ENCODE results near the gene GPATCH2. TPM values are rescaled to one million over a fixed set of nuclear protein-coding genes. Genes with fewer than 3 reads are reported as not detected.
"Not testable (repeated sequence)": the region's sequence is repeated elsewhere in the genome, so short reads cannot be mapped to it uniquely, and the experiment has no call there.

Gene GPATCH2
- total RNA-seq, 1 donor from 2014 or later, result 15.0 TPM

DNA sequence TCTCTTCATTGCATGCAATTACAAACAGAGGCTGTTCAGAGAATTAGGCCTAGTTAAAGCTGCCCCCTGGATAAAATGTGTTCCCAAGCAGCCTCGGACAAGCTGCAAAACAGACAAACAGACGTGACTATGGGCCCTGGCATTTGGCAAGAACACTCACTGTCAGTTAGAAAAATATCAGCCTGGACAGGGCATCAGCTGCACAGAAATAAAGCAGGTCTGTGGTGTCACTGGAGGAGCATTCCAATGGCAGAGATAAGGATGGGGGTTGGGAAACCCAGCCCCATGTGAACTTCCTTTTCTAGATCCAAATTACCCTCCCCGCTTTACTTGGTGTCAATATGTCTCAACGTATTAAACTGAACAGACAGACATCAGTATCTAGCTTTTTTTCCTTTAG lies 177.1 kb downstream of the GPATCH2 start:
- DNase-seq (ENCODE audit: low read depth), result peak; percentile 73

DNA sequence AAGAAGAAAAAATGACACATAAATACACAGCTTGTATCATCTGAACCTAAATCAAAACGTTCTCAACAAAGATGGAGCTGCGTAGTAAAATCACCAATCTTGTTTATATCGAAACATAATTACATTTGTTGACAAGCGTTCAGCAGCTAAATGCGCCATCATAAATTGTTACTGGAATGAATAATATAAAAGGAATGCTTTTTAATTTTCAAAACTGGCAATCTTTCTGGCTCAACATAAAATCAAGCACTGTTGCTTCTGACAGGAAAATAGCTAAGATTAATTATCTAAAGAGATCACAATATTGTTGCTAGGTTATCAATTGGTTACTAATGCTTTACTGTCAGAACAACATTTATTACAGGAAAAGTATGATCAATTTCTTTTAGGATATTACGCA lies 181.5 kb downstream of the GPATCH2 start:
- DNase-seq (ENCODE audit: low read depth), result no peak

DNA sequence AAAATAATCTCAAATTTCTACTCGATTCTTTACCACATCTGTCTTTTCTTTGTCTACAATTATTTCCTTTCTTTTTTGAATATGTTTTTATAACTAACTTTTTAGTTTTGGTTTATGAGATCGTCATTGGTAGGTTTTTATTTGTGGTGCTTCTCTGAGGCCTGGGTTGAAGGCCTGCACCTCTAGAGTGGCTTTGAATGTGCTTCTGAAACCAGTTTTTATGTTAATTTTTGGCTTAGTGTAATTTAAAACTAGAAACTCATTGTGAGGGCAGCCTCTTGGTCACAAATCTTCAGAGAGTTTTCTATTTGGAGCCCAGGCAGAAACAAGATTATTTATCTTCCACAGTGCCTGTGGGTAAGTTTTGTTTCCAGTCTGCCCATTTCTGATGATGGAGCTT lies 187.0 kb downstream of the GPATCH2 start:
- no peak for DNase-seq (ENCODE audit: low read depth)

DNA sequence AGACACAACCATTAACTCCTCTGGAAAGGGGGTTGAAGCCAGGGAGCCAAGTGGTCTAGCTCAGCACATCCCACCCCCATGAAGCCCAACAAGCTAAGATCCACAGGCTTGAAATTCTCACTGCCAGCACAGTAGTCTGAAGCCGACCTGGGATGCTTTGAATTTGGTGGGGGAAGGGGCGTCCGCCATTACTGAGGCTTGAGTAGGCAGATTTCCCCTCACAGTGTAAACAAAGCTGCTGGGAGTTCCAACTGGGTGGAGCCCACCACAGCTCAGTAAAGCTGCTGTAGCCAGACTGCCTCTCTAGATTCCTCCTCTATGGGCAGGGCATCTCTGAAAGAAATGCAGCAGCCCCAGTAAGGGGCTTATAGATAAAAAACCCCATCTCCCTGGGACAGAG lies 193.5 kb downstream of the GPATCH2 start:
- DNase-seq (ENCODE audit: low read depth), result no peak

DNA sequence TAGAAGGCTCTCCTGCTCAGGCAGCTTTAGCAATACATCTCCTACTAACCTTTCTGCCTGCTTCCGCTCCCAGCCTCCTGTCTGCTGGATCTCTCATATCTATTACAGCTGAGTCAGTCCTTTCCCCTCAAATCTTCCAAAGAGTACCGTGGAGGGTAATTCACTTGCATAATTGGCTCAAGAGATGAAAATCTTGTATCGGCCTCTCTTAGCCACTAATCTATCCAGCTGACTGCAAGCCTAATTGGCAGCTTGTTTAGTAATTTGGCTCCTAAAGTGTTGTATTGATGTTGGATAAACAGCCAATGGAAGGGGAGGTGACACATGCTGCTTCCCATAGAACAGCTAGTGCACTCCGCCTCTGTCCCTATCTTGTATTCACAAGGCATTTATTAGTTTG lies 195.7 kb downstream of the GPATCH2 start:
- no peak for DNase-seq (ENCODE audit: low read depth)

DNA sequence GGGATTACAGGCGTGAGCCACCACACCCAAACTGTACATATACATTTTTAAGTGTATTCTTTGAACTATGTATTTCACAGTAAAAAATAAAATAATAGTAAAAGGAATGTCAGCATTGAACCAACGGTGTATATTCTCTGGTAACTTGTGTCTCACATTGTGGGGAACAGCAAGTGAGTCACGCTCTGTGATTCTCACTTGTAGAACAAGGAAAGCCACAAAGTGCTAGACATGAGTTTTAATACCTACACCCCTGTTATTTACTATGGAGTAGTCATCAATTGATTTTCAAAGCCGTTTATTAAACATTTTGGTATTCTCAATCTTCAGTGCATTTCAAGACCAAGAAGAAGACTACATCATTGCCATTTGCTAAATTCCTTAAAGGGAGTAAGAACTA lies 197.2 kb downstream of the GPATCH2 start:
- DNase-seq (ENCODE audit: low read depth), result no peak

DNA sequence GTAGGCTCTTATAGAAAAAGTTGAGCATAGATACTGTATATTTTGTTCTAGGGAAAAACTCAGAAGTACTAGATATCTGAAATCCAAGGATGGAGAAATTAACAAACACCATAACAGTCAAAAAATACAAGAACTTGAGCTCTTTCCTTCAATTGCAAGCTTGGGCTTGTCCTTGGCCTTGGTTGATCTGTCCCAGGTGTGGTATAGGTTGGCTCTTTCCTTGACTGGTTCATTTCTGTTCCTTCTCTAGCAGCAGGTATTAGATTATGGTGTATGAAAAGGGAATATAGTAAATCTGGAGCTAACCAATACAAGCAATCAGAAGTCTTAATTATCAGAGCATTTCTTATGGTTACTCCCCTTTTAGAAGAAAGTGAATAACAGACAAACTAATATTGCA lies 198.6 kb downstream of the GPATCH2 start:
- DNase-seq (ENCODE audit: low read depth), result no peak

DNA sequence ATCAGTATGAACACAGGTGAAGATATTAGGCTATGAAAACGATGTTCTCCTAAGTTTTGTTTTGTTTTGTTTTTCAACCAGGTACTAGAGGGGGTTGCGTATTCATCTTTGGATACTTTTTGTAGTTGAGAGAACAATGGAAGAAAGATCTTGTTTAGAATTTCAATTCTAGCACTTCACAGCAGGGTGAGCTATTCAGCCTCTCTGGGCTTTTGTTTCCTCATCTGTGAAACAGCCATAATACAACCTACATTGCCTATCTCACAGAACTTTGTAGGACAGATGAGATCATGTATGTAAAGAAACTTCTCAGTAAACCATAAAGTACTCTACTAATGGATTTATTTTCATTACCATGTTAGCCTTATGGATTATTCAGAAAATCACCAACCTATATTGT lies 199.5 kb downstream of the GPATCH2 start:
- DNase-seq (ENCODE audit: low read depth), result no peak

DNA sequence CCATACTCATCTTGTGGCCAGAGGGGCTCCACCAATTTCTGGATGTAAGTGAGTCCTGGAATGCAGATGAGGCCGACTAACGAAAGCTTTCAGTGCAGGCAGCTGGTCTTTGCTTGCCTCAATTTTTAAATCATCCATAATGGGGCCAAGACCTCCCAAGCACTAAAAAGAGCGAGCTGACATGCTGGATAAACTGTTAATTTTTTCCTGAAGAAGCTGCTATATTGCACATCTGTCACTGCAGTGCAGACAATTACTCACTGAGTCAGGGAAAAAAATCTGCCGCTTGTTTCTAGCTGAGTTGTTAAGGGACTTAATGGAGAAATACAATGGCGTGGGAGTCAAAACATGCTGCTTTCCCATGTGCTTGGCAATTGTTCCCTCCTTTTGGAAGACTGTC lies 205.5 kb downstream of the GPATCH2 start:
- peak; percentile 20 for DNase-seq (ENCODE audit: low read depth)

DNA sequence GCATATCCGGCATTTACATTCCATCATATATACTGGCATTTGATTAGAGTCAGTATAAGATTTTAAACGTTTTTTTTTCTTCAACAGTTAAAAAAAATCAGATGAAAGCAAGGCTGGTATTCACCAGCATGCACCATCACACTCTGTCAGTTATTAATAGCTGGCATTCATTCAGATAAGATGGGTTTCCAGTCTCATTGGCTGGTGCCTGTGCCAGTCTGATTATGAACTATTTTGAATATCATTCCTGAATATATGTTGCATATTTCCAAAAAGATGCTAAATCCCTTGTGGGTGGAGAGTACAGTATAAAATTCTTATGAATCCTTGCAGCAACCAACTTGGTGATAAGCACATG lies 211.7 kb downstream of the GPATCH2 start:
- DNase-seq (ENCODE audit: low read depth), result no peak

DNA sequence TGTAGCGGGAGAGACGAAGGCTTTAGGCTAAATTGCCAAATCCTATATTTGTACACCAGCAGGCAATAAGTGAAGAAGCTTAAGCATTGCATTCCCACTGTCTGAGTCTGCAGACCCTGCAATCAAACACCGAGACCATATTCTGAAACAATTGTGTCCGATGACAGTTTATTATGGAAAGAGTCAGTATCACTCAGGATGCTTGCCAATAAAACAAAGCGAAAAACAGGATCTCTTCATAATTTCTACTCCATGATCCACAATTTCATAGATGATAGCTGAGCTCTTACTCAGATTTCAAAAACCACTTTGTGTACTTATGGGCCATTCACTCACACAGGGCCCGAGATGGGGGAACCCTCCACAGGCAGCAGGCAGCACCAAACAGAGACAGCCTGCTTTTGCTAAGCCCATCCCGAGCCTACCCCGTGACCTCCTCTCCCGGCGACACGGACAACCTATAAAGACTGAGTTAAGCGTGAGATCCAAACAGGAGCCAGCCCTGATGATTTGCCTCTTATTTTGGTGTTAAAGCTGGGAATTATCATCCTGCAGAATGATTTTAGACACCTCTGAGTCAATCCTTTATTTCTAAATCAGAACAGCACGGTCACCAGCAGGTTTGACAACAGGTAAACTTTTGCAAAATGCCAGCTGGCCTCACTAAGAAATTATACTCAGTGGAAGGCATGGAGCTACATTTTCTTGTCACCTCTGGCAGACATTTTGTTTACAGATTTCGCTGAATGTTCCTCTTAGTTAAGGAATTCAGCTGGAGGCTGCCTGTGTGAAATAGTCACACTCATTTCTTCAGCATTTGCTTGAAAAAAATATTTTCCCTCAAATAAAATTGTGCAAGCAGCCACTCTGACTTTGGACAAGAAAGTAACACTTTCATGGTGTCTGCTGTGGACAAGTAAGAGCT lies 212.4 kb downstream of the GPATCH2 start:
- no peak for DNase-seq (ENCODE audit: low read depth)

DNA sequence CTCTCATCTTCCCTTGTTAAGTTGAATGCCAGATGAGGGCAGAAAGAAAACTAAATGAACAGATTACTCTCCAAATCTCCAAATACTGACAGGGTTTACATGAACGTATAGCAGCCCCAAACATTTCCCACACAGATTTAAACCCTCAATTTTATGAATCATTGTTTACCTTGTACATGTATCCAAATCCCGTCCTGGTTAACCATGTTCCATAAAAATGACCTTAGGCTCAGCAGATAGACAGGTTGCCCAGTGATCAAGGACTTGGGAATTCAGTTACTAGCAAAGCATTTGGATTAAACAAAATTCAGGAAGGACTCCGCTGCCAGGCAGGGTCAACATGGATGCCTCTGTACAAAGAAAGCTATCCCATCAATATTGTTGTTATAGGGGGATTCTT lies 213.5 kb downstream of the GPATCH2 start:
- no peak for DNase-seq (ENCODE audit: low read depth)

DNA sequence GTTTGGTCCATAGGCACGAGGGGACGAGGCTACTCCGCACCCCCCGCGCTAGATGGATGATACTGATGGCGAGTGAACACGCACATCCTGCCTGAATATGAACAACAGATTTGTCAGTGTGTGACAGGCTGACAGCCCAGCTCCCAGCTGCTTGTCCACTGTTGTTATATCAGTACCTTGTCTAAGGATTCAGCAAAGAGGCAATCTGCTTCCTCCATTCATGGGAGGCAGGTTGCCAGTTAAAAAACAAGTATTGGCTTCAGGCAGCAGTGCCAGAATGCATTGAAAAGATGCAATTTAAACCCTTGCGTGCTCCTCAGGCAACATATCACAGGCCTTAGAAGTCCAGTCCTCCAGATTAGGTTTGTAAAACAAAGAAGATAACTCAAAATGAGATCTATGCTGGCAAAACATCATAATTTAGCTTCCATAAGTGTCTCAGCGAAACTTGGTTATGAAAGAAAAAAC lies 223.3 kb downstream of the GPATCH2 start:
- no peak for DNase-seq (ENCODE audit: low read depth)

DNA sequence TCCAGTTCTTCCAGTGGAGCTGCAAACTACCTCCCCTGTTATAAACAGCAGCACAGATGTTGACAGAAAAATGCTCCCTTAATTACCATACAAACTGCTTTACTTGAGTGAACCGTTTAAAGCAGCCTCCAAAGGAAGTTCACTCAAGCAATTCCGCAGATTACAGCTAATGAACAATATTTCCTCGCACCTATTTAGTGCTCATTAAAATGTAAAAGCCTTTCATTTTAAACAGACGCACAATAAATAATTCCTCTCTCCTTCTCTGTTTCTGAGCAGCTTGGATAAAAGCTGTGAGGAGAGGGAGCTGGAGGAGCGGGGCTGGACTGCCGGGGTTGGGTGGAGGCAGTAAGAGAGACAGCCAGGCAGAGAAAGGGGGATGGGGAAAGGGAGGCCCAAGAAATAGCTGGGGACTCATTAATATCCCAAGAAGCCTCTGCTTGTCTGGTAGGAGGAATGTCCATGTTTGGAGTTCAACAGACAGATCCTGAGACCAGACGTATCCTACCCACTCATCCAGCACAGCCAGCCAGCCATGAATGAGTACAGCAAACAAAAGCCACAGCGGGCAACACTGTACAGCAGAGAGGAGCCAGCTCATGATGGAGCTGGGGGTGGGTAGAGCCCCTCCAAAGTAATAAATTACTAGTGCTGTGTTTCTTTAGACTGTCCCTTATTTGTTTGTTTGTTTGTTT lies 227.7 kb downstream of the GPATCH2 start:
- no peak for DNase-seq (ENCODE audit: low read depth)

DNA sequence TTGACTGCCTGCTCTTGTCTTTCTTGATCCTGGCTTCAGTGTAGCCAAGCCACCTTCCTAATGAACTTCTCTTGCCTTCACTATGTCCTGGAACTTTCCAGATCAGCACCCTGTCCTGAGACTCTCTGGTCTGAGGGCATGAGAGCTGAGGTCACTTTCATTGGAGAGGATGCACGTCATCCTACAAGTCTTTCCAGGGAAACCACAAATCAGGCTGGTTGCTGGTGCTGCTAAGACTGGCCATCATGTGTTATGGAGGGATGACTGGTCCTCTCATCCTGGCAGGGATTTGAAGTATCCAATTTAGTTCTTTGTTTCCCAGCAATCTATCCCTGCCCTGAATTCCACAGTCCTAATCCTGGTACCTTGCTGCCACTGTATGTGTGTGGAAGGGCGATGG lies 228.6 kb downstream of the GPATCH2 start:
- peak; percentile 76 for DNase-seq (ENCODE audit: low read depth)

DNA sequence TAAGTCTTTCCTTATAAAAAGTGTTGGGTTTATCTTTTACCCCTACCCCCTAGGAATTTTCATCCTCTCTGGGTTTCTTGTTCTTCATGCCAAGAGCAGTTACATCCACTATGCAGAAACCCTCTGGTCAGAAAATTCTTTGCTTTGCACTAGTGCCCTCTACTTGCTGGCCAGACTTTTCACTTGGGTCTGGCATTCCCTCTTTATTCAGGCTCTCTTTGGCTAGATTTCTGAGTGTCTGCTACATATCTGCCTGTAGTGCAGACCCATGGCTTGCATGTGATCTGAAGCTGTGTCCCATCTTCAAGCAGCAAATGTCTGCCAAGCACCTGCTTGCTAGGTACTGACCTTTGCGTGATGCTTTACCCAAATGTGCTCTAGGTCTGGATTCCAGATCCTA lies 237.0 kb downstream of the GPATCH2 start:
- DNase-seq (ENCODE audit: low read depth), result peak; percentile 8

DNA sequence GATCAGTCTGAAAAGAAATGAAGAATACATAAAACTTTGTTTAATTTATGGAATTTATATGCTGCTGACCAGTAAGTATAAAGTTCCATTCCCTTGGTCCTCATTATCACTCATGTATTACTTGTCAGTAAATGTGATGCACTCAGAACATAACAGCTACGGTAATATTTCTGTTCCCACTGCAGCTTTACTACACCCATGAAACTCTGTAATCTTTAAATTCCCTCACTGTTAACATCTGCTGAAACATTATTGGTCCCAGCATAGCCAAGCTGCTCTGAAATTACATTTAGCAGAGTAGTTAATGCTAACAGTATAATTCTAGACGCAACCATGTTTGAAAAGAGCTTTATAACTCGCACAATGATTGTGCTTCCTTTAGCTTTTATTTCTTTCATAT lies 238.4 kb downstream of the GPATCH2 start:
- no peak for DNase-seq (ENCODE audit: low read depth)

DNA sequence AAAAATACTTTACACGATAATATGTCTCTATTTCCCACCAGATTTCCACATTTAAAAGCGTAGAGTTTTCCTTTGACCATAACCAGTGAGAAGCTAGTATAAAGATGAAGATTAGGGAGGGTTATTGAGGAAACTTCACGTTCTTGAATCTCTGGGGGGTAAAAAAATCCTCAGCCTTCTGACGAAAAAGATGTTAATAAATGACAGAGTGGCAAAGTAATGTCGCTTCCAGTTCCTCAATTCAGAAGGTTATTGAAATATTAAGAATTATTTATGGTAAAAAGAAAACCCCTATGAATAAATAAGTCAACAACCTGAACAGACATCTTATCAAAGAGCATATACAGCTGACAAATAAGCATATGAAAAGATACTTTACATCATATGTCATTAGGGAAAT lies 241.0 kb downstream of the GPATCH2 start:
- DNase-seq (ENCODE audit: low read depth), result no peak

DNA sequence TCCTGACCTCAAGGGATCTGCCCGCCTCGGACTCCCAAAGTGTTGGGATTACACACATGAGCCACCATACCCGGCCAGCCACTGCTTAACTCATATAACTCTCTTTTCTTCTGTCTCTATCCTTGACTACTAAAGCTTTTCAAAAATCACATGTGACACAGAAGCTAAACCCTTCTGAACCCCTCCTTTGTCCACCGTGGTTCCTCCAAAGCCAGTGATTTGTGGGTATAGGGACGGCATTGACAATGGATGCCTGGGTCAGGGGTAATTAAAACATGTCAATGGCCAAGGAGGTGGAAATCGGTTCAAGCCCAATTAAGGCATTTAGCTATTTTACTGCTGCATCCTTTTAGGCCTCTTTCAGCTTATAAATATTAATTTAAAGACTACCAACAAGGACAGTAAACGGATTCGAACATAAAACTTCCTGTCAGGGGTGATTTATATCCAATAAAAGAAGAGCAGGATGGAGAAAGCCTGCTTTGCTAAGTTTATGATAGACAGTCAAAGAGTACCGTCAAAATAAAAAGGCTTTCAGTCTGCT lies 242.3 kb downstream of the GPATCH2 start:
- DNase-seq (ENCODE audit: low read depth), result no peak

DNA sequence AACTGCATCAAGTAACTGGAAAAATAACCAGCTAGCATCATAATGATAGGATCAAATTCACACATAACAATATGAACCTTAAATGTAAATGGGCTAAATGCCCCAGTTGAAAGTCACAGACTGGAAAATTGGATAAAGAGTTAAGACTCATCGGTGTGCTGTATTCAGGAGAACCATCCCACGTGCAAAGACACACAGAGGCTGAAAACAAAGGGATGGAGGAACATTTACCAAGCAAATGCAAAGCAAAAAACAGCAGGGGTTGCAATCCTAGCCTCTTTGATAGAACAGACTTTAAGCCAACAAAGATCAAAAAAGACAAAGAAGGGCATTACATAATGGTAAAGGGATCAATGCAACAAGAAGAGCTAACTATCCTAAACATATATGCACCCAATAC lies 249.1 kb downstream of the GPATCH2 start:
- DNase-seq (ENCODE audit: low read depth), result not testable (repeated sequence)

DNA sequence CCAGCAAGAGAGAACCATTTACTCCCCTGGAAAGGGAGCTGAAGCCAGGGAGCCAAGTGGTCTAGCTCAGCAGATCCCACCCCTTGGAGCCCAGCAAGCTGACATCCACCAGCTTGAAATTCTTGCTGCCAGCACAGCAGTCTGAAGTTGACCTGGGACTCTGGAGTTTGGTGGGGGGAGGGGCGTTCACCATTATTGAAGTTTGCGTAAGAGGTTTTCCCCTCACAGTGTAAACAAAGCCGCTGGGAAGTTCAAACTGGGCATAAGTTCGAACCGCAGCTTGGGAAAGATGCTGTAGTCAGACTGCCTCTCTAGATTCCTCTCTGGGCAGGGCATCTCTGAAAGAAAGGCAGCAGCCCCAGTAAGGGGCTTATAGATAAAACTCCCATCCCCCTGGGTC lies 251.1 kb downstream of the GPATCH2 start:
- DNase-seq (ENCODE audit: low read depth), result not testable (repeated sequence)

DNA sequence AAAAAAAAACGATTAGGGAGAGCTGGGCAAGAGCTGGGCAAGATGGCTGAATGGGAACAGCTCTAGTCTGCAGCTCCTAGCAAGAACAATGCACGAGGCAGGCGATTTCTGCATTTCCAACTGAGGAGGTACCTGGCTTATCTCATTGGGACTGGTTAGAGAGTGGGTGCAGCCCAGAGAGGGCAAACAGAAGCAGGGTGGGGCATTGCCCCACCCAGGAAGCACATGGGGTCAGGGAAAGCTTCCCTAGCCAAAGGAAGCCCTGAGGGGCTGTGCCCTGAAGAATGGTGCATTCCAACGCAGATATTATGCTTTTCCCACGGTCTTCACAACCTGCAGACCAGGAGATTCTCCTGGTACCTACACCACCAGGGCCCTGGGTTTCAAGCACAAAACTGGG lies 251.6 kb downstream of the GPATCH2 start:
- DNase-seq (ENCODE audit: low read depth), result no peak
